Fibroblast of skin of back (primary cell): Measurements from ENCODE around the gene NEUROD4.

Experiments
- DNase-seq: peaks from one replicate; pipeline ENCODE4 v3.0.0-alpha.2; 2013

Gene NEUROD4

DNA sequence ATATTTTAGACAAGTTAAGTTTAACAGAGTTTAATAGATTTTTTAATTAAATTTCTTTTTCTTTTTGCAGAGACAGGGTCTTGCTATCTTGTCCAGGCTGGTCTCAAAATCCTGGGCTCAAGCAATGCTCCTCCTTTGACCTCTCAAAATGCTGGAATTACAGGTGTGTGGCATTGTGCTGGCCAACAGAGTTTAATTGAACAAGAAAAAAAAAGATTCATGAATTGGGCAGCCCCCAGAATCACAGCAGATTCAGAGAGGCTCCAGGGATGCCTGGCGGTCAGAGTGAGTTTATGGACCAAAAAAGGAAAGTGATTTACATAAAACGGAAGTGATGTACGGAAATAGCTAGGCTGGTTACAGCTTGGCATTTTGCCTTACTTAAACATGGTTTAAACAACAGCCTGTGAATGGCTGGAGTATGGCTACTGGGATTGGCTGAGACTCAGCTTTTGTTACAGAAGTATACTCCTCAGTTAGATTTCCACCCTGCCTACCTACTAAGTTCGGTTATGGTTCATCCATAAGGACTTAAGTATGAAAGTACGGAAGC lies 20.7 kb upstream of the NEUROD4 start:
- DNase-seq = no peak

GRCh38 chr12:55001198-55001868 lies 18.4 kb upstream of the NEUROD4 start:
- no peak for DNase-seq

DNA sequence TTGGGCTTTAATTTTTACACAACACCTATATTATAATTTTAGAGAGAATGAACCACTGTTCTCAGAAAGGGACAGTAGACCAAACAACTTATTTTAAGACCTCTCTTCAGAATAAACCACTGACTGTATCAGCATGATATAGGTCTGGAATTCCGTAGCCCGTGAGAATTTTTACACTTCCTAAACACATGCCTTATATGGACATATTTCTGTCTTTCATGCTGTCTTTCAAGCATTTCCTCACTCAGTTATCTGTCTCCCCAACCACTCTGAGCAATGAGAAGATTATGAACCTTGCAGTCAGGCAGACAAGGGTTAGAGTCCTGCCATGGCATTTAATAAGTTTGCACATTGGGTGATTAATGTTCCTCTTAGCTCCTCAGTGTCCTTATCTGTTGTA lies 17.4 kb upstream of the NEUROD4 start:
- peak; percentile 39 for DNase-seq

- DNase-seq = no peak
Observed at GRCh38 chr12:55008944-55009585, 10.7 kb upstream of the NEUROD4 start.

- DNase-seq = no peak
Observed at GRCh38 chr12:55017416-55017925, 2.3 kb upstream of the NEUROD4 start.

GRCh38 chr12:55024575-55024974 lies 4.8 kb downstream of the NEUROD4 start:
- DNase-seq = no peak

DNA sequence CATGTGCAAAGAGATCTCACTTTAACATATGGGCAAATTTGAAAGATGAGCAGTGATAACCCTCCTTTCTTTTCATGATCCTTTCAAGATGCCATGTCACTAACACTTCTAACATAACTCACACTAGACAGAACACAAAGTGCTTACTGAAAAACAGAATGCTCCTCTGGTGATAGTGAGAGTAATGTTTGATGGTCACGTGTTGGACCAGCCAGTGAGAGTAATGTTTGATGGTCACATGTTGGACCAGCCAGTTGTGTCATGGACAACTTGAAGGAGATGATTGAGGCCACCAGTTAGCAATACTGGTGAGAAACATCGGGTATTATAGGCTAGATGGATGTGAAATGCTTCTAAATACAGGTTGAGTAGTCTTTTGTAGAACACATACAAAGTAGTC lies 5.7 kb downstream of the NEUROD4 start:
- no peak for DNase-seq

- DNase-seq = no peak
Observed at GRCh38 chr12:55034218-55034617, 14.4 kb downstream of the NEUROD4 start.

GRCh38 chr12:55036326-55037115 lies 16.7 kb downstream of the NEUROD4 start:
- no peak for DNase-seq

- DNase-seq = no peak
Observed at GRCh38 chr12:55037351-55037987, 17.7 kb downstream of the NEUROD4 start.

GRCh38 chr12:55039395-55040354 lies 19.9 kb downstream of the NEUROD4 start:
- DNase-seq = no peak

DNA sequence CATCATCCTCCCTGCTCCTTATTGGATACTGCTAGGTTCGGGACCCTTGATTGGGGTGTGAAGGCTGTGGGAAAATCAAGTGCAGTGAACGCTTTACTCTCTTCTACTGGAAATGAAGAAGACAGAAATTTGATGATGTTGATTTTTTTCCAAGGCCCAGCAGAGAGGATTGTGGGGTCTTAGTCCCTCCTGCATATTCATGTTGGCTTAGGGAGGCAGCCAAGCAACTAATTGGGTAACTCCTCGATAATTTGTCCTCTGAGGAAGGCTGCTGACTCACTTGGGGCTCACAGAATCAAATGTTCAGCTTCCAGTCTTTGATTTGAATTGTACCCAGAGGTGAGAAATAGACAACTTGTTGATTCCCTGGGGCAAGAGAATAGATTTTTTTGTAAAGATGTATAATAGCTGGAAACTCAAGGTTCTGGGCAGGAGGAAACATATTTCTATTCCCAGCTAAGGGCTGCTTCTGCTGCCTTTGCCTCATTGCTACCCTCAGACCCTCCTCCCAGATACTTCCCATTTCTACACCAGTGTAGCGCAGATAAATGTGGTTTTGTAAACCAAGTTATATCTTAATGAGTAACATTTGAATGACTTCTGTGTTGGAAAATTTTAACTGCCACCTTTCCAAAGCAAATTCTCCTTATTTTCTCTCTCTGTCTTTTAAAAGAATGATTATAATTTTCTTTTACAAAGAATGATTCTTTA lies 21.7 kb downstream of the NEUROD4 start:
- no peak for DNase-seq

DNA sequence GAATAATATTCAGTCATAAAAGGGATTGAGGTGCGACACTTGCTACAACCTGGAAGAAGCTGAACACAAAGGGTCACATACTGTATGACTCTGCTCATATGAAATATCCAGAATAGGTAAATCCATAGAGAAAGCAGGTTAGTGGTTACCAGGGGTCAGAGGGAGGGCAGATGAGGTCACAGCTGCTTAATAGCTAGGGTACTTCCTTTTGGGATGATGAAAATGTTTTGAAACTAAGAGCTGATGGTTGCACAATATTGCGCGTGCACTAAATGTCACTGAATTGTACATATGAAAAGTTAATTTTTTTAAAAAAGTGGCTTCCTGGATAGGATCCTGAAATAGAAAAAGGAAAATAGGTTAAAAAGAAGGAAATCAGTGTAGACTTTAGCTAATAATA lies 23.8 kb downstream of the NEUROD4 start:
- no peak for DNase-seq

DNA sequence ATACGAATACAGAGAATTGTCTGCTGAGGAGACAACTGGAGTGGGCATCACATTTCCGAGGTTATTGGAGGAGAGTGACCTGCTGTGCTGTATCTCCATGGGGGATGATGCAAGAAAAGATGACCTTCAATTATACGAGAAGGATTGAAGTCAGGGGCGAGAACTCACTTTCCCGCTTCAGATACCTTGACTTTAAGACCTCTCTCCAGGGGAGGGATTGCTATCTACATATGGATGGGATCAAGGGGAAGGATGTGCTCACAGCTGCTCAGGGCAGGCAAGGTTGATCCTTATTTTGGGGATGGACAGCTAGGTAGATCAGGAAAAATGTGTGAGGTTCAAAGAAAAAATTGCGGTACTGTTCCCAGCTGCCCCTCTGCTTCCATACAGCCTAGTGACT lies 24.4 kb downstream of the NEUROD4 start:
- no peak for DNase-seq

DNA sequence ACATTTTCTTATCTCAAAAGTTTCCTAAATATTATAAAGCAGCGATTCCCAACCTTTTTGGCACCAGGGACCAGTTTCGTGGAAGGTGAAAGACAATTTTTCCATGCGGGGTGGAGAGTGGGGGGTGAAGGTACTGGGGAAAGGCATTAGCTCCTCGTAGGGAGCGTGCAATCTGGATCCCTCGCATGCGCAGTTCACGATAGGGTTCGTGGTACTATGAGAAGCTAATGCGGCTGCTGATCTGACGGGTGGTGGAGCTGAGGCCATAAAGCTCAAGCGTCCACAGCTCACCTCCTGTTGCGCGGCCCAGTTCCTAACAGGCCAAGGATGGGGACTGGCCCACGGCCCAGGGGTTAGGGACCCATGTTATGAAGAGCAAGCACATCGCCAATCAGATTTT lies 29.9 kb downstream of the NEUROD4 start:
- DNase-seq = no peak

DNA sequence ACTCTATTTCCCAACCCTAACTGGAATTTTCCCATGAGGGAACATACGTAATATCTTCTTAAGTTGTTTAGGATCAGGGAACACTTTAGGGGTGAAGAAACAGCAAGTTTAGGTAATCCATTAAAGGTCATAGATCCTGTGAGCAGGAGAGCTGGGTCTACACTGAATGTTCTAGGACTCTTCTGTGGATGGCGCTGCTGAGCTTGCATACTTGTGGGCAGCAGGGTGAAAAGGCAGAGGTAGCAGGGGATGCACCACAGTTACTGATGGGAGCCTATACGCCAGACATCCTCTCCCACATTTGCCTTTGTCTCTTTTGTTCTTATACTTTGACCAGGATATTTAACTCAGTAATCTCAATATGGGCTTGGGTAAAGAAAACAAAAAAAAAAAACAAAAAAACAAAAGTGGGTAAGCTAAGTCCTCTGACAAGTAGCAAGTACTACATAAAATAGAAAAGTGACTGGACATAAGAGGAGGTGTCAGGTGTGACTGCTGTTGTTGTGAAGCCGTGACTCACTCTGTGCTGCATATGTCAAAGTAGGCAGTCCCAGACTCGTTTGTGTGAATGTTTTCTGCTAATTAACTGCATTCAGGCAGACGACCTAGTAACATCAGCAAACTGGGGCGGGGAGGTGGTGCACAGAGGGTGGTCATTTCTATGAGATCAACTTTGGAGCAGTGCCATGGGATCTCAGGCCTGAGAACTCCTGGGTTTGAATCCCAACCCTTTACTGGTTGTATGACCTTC lies 31.6 kb downstream of the NEUROD4 start:
- DNase-seq = no peak

DNA sequence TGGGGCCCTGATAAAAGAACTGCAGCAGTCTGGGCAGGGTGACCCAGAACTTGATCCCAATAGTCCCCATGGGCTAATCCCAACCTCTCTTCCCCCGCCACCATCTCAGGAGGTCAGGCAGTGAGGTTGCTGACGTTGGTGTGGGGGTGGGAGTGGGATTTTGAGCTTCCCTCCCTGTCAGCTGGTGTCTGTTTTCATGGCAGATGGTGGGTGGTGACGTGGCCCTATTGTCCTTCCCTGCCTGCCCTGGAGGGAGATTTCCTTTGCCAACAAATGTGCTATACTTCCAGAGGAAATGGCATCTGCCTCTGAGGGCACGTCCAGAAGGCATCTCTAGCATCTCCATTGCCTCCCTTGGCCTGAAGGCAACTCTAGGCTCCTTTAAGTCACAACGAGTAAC lies 37.7 kb downstream of the NEUROD4 start:
- no peak for DNase-seq

- DNase-seq = no peak
Observed at GRCh38 chr12:55058082-55058481, 38.3 kb downstream of the NEUROD4 start.

DNA sequence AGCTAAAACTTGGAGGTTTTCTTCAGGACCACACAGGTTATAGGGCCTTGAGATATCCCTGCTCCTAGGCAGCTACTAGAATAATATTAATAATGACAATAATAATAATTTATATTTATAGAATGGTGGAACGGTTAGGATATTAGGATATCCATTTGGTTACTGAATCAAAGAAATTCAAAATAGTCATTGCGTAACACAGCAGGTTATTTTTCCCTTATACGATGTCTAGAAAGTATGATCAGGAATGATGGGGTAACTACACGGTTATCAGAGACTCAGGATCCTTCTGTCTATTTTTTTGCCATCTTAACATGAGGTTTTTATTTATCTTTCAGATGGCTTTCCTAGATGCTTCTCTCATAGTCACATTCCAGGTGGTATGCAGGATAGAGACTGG lies 39.0 kb downstream of the NEUROD4 start:
- DNase-seq = no peak

DNA sequence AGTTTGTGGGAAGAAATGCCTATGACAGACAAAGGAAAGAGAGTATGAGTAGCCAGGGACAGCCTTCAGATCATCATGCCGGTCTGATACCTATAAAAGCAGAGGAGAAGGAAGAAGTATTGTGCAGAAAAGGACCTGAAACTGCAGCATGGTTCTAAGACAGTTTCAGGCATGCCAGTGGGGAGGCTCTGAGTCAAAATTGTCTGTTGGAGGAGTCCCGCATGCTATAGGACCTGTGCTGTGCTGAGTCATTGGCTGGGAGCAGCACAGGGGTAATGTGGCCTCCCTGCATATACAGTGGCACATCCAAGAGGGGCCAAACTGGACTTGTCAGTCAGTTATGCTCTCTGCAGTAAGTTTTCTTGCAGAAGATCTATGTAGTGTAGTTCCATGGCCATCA lies 40.7 kb downstream of the NEUROD4 start:
- DNase-seq = no peak
